HepG2 (cell line): ENCODE measurements around the gene EPC2. TPM values are rescaled to one million over a fixed set of nuclear protein-coding genes. Genes with fewer than 3 reads are reported as not detected.
"Not testable (repeated sequence)": the region's sequence is repeated elsewhere in the genome, so short reads cannot be mapped to it uniquely, and the experiment has no call there.

Source experiments
- ATAC-seq: fragments of 200-7000 bp; cut with Tn5 transposase; 3 replicates; pipeline ENCODE4 v1.9.1; 2020; ENCODE audit warnings: mild to moderate bottlenecking, moderate library complexity
- BruUV-seq: library from RNA; stranded (reverse); fragments of 400-500 nt; replicated peaks from 2 replicates; lab custom pipeline; 2021; lab: Mats Ljungman, UMichigan
- CTCF ChIA-PET: fragments of 300-600 bp; formaldehyde crosslinking; extraction: SDS; loops from one replicate; lab custom pipeline; 2021; ENCODE audit warnings: low total read pairs, inconsistent platforms, low intra/inter-chr PET ratio; lab: Yijun Ruan, JAX
- POLR2A ChIA-PET: fragments of 350-600 bp; sonication (Branson Sonifier 250); formaldehyde crosslinking; loops from one replicate; lab custom pipeline; 2020; ENCODE audit warnings: antibody characterized with exemption, inconsistent platforms; lab: Yijun Ruan, JAX
- DNase-seq: peaks from one replicate; pipeline ENCODE4 v3.0.0-alpha.2; 2015; ENCODE audit warnings: low spot score
- FAIRE-seq: peaks from 3 replicates; lab custom pipeline; 2011; peaks lifted over from hg19 to GRCh38; lab: Jason Lieb, UNC
- H2AFZ ChIP-seq: one replicate; pipeline ENCODE4 v1.6.1; 2011; ENCODE audit warnings: low read length, inconsistent platforms
- H3K27ac ChIP-seq: fragments of 300-600 bp; 3 replicates; pipeline ENCODE4 v1.8.0; 2011; ENCODE audit warnings: mixed run types, mild to moderate bottlenecking, mixed read lengths, low read length, inconsistent platforms; ENCODE audit not compliant: insufficient read depth; ENCODE audit errors: extremely low read length
- H3K27me3 ChIP-seq, 2 experiments: fragments of 200-600 bp in 1 of 2; 2 replicates in 1 of 2; 3 replicates in 1 of 2; pipeline versions ENCODE4 v1.6.0 to v1.8.0; 2011; ENCODE audit warnings: low read length in 2 of 2, mild to moderate bottlenecking in 2 of 2, moderate library complexity in 2 of 2, inconsistent platforms in 1 of 2; ENCODE audit not compliant: insufficient read depth in 2 of 2, control insufficient read depth in 1 of 2
- H3K36me3 ChIP-seq, 2 experiments: fragments of 200-600 bp in 1 of 2; replicated peaks in 1 of 2; 2 replicates in 1 of 2; 3 replicates in 1 of 2; pipeline versions ENCODE4 v1.5.1 to v1.8.0; 2011; ENCODE audit warnings: low read length in 2 of 2, inconsistent platforms in 1 of 2; ENCODE audit not compliant: insufficient read depth in 2 of 2, control insufficient read depth in 1 of 2
- H3K4me1 ChIP-seq: 2 replicates; pipeline ENCODE4 v1.5.1; 2012; ENCODE audit warnings: low read length, inconsistent platforms; ENCODE audit not compliant: insufficient read depth
- H3K4me2 ChIP-seq: 2 replicates; pipeline ENCODE4 v1.6.0; 2011; ENCODE audit warnings: low read depth, low read length, inconsistent platforms
- H3K4me3 ChIP-seq, 3 experiments: fragments of 200-600 bp in 1 of 3; sonication (generic), shearing (Covaris generic) in 1 of 3; replicated peaks in 1 of 3; 2 replicates each; pipeline ENCODE4 v1.5.1; 2011 to 2016; ENCODE audit warnings: low read length in 3 of 3, inconsistent platforms in 2 of 3, low read depth in 2 of 3, mild to moderate bottlenecking in 2 of 3, control low read depth in 1 of 3, mixed read lengths in 1 of 3; ENCODE audit not compliant: insufficient read depth in 1 of 3
- H3K79me2 ChIP-seq: one replicate; pipeline ENCODE4 v1.6.1; 2011; ENCODE audit warnings: low read length, inconsistent platforms; ENCODE audit not compliant: insufficient read depth
- H3K9ac ChIP-seq: 2 replicates; pipeline ENCODE4 v1.6.0; 2011; ENCODE audit warnings: mild to moderate bottlenecking, low read depth, low read length, inconsistent platforms; ENCODE audit not compliant: insufficient read depth
- H3K9me3 ChIP-seq: 2 replicates; pipeline ENCODE4 v1.5.1; 2012; ENCODE audit warnings: mild to moderate bottlenecking, low read length
- H4K20me1 ChIP-seq: 2 replicates; pipeline ENCODE4 v1.6.0; 2011; ENCODE audit warnings: inconsistent platforms, mild to moderate bottlenecking, low read length, moderate library complexity; ENCODE audit not compliant: insufficient read depth
- CBFB ChIP-seq: sonication (generic); formaldehyde crosslinking; IDR thresholded peaks from 2 replicates; pipeline ENCODE4 v1.4.0; 2020; ENCODE audit warnings: missing genetic modification reagents
- NFYC ChIP-seq: IDR thresholded peaks from 2 replicates; pipeline ENCODE4 v1.6.1; 2016; ENCODE audit warnings: missing genetic modification reagents, missing compliant biosample characterization
- SIX1 ChIP-seq: sonication (generic); formaldehyde crosslinking; IDR thresholded peaks from 2 replicates; pipeline ENCODE4 v1.4.0; 2020; ENCODE audit warnings: missing genetic modification reagents, borderline replicate concordance
- ZNF614 ChIP-seq: IDR thresholded peaks from 2 replicates; pipeline ENCODE4 v1.6.1; 2018; ENCODE audit warnings: missing biosample characterization, missing genetic modification reagents, inconsistent platforms, borderline replicate concordance
- ZSCAN31 ChIP-seq: sonication (generic); formaldehyde crosslinking; IDR thresholded peaks from 2 replicates; pipeline ENCODE4 v1.5.0; 2020; ENCODE audit warnings: low read depth, mild to moderate bottlenecking, missing genetic modification reagents
- WGBS: methylation state at CpG from one replicate; pipeline ENCODE4 v1.1.6; 2017; ENCODE audit warnings: low lambda C conversion rate; 5-methylcytosine and 5-hydroxymethylcytosine counted together
- in situ Hi-C: cut with HindIII; loops from 2 replicates; pipeline ENCODE4 v1.10.0; 2017; ENCODE audit warnings: low pct_unique_long_range_greater_than_20kb; ENCODE audit not compliant: extremely low pct_ligation_motif_present
- intact Hi-C: fragments of 100-400 bp; cut with micrococcal nuclease; formaldehyde crosslinking; loops from one replicate; pipeline ENCODE4 v1.10.0; 2022; ENCODE audit not compliant: unreplicated experiment
- polyA plus RNA-seq, 8 experiments: library from polyadenylated mRNA; depleted of rRNA in 3 of 8; stranded (reverse) in 7 of 8; unstranded in 1 of 8; fragments of >200 nt; fragmentation: Illumina TruSeq in 4 of 8; extraction: Trizol in 4 of 8; gene quantifications; 2 replicates each; pipeline versions ENCODE4 v1.2.1 to v1.2.3, GENCODE V29; 2011 to 2016; ENCODE audit warnings: low read depth in 4 of 8, missing spikeins in 1 of 8, mixed read lengths in 1 of 8; ENCODE audit not compliant: insufficient read depth in 1 of 8
- total RNA-seq, 5 experiments: library from RNA; depleted of rRNA; stranded (reverse); fragments of >200 nt; fragmentation: Illumina TruSeq; extraction: Trizol; gene quantifications; 2 replicates each; pipeline ENCODE4 v1.2.3, GENCODE V29; 2016; ENCODE audit warnings: low read depth in 1 of 5

EPC2 gene
- total and polyA plus RNA-seq, 2 of the 13 experiments (the other 11 are each of a cell fraction or from before 2014, with no cell fraction given): 20.5 to 22.0 TPM

DNA sequence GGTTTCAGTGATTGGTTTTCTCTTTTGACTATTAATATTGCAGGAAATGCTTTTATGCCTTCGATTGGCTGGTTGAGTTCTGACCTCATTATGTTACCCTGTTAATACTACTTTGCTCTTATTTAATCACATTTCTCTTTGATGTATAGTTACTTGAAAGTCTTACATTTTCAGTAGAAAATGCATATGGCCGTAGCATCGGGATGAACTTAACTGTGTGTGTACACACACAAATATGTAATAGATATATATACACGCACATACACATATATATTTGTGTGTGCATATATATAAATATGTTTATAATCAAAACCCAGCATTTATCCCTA is 1.6 kb downstream of the EPC2 start (continued):
- TF ChIP-seq NFYC (CRISPR knock-in tag): peak; percentile 72; the same call in 1 of the 2 replicates

DNA sequence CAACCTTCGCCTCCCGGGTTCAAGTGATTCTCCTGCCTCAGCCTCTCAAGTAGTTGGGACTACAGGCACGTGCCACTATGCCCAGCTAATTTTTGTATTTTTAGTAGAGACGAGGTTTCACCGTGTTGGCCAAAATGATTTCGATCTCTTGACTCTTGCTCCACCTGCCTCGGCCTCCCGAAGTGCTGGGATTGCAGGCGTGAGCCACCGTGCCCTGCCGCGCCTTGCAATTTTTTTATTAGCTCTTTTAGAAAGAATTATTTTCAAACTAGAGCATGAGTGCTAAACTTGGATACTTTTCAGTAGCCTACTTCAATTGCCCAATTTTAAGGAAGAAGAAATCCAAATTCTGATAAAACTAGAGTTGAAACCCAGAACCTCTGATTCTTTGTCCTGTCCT is 3.2 kb downstream of the EPC2 start:
- TSS peak; percentile 5 for BruUV-seq
- H3K4me3 ChIP-seq: not testable (repeated sequence)

DNA sequence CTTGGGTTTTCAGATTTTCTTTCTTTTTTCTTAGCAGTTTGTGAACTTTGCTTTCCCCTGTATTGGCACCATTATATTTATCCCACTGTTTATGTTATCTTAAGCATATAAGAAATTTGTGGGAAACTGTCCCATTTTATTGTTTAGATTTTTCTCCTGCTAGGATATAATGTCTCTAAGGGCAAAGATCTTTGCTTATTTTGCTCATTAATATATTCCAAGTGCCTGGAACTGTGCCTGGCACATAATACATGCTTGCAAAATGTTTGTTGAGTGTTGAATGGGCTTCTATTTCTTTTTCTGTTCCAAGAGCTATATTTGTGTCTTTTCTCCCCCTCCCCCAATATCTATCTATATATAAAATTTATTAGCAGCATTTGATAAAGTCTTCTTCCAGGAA is 5.4 kb downstream of the EPC2 start:
- H3K27ac ChIP-seq: no peak overlapping the region
- no peak overlapping the region for H3K4me2 ChIP-seq
- intact Hi-C loops: loop anchor here (10.0 kb wide), 2 partner anchors 805 to 935 kb away; partner anchors contain the start of genes ACVR2A and MMADHC
- no peaks in the 10 kb centered on the region for H3K36me3 ChIP-seq
- ATAC-seq: no peak
- in situ Hi-C loops: loop anchor here (25.0 kb wide), 1 partner anchor 337 kb away; no protein-coding TSS in a partner anchor
- POLR2A ChIA-PET: no interaction called here
- CTCF ChIA-PET: no interaction called here
- H3K4me1 ChIP-seq: peaks cover 34% of the 10 kb centered on the region
- no peak overlapping the region for H3K9ac ChIP-seq
- H3K27me3 ChIP-seq: no peaks in the 10 kb centered on the region; a peak in 1 of 5 replicates
- no TSS peak for BruUV-seq
- H3K79me2 ChIP-seq: peaks cover 95% of the 10 kb centered on the region
- no peak overlapping the region for H3K4me3 ChIP-seq
- H4K20me1 ChIP-seq: peaks cover 53% of the 10 kb centered on the region
- TF ChIP-seq CBFB (CRISPR knock-in tag) (no peak), ZNF614 (CRISPR knock-in tag) (no peak), SIX1 (CRISPR knock-in tag) (no peak), ZSCAN31 (CRISPR knock-in tag) (no peak)
- no peak for DNase-seq
- H2AFZ ChIP-seq: no peak overlapping the region
- no peak for FAIRE-seq
- H3K9me3 ChIP-seq: no peaks in the 10 kb centered on the region

More for the DNA sequence above, 3.2 kb downstream of the EPC2 start:
- CTCF ChIA-PET, FAIRE-seq, H3K4me2 ChIP-seq, DNase-seq, H3K27ac ChIP-seq, H3K27me3 ChIP-seq, H3K9me3 ChIP-seq, H2AFZ ChIP-seq, H3K36me3 ChIP-seq, ATAC-seq, H3K9ac ChIP-seq: not testable (repeated sequence)
- H4K20me1 ChIP-seq: peaks cover 43% of the 10 kb centered on the region
- peaks cover 73% of the 10 kb centered on the region for H3K79me2 ChIP-seq
- peaks cover 47% of the 10 kb centered on the region for H3K4me1 ChIP-seq
- POLR2A ChIA-PET: interaction anchor here (0.7 kb wide), 1 partner anchor 86 kb away, joined by 3 read pairs; no protein-coding TSS in a partner anchor
- in situ Hi-C loops: loop anchor here (25.0 kb wide), 1 partner anchor 340 kb away; no protein-coding TSS in a partner anchor
- intact Hi-C loops: loop anchor here (10.0 kb wide), 2 partner anchors 803 to 937 kb away; partner anchors contain the start of genes ACVR2A and MMADHC
- WGBS: 98% methylated on average over 12 of the region's 12 CpGs
